HG03175 (cell line): ENCODE measurements around the gene PHACTR3.

Source experiments
- ATAC-seq: cut with Tn5 transposase; IDR thresholded peaks from one replicate; pipeline ENCODE4 v1.9.1; 2021; ENCODE audit warnings: mild to moderate bottlenecking, moderate library complexity; ENCODE audit not compliant: unreplicated experiment

The PHACTR3 gene

DNA sequence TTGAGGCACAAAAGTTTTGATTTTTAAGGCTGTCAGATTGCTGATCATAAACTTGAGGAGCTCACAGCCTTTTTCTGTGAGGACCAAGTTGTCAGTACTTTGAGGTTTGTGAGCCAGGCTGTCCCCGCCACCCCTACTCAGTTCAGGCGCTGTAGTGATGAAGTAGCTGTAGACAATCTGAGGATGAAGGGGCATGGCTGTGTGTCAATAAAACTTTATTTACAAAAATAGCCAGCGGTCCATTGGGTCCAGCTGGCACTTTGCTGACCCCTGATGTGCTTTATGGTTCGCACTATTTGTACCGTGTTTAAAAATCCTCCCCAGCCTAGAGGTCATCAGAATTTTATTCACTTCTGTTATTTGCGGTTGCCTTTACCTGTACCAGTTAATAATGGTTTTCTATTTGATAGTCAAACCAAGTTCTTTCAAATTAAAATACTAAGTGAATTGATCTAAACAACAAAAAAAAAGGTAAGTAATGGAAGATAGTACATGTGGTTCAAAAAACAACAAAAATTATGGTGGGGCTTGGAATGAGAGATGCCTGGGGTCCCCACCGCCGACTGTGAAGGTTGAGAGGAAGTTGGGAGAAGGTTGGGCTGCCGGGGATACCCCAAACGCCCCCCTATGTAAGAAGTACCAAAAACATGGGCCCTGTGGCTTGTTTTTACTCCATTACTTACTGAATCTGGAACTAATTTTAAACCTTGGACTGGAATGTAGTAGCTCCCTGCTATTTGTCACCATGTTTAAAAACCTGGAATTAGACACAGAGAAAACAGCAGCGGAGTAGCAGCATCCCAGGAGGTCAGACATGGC is 205.5 kb downstream of the PHACTR3 start:
- ATAC-seq, result no peak

GRCh38 chr20:59810449-59811187 is 206.3 kb downstream of the PHACTR3 start:
- no peak for ATAC-seq

- no peak for ATAC-seq
Observed at GRCh38 chr20:59811681-59812171, 207.4 kb downstream of the PHACTR3 start.

DNA sequence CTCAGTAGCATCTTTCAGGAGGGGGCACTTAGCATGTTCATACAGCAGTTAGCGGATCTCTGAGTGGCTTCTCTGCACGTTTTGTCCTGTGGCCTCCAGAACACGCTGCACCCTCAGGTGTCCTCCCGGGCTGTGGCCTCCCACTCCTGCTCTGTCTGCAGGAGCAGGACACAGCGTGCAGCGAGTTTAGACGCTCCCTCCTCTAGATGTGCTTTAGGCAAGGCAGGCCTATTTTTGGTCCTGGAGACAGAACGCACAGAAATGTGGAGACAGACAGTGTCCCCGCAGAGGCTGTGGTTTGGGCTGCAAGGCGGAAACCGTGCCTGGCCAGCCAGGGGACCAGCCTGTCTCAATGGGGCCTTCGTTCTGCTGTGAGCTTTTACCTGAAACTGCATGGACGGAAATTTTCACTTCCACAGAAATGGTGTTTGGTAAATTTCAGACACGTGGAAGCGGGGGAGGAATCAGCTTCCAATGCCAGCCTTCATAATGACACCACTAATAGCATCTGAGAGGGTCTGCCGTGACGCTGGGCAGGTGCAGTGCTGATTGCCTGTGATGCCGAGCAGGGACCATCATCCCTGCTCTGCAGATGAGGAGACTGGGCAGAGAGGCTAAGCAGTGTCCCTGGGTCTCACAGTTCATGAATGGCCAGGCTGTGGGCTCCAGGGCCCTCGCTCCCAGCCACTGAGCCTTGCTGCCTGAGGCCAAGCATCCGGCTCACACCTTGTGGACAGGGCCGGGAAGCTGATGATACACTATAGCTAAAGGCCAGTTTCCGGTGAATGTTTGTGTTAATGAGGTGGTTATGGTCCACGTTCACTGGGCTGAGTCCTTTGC is 208.2 kb downstream of the PHACTR3 start:
- no peak for ATAC-seq

DNA sequence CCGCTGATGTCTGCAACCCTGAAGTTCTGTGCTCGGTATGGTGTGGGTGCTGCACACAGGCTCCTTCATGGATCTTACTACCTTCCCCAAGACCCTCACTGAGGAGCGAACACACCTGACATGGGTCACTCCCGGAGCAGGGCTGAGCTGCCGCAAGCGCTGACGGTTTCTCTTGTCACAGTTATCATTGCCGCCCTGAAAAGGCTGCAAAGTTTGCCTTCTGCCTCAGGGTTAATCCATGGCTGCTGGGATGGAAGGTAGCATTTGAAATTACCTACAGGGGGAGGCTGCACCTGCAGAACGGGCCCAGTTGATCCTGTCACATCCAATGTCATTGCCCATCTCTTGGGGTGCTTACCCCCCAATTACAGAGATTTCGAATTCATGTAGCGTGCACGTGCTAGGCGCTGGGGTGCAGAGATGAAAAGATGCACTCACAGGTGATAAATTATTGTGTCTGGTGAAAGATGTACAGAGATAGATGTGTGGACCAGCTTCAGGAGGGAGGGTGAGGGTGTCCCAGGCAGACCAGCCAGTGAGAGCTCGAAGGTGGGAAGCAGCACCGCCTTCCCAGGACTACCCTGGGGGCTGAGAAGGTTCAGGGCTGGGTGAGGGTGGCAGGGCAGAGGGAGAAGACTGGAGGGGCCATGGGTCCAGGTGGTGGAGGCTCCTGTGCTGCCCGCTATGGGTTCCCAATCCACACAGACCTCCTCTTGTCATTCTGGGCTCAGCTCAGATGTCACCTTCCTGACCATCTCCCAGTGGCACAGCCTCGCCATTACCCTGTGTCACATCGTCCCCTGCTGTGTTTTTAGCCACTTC is 209.0 kb downstream of the PHACTR3 start:
- no peak for ATAC-seq

- ATAC-seq, result no peak
Observed at GRCh38 chr20:59813948-59814839, 209.9 kb downstream of the PHACTR3 start.

- ATAC-seq, result no peak
Observed at GRCh38 chr20:59814840-59815340, 210.6 kb downstream of the PHACTR3 start.

DNA sequence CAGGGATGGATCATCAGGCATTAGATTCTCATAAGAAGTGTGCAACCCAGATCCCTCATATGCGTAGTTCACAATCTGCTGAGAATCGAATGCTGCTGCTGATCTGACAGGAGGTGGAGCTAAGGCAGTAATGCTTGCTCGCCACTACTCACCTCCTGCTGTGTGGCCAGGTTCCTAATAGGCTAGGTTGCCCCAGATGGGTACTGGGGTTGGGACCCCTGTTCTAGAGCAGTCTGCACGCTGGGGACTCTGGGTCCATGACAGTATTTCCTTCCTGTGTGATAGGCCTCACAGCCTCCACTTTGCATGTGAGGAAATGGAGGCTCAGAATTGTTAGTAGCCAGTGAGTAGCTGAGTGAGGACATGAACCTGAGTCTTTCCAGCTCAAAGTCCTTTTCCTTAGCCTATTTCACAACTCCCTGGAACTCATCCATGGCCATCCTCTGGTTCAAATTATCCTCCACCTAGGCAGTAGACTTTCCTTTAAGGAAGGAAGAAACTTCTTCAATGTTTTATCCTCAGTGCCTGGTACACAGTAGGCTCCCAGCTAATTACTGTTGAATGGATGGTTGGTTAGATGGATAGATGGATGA is 211.9 kb downstream of the PHACTR3 start:
- no peak for ATAC-seq

- ATAC-seq, result no peak
Observed at GRCh38 chr20:59817406-59817805, 213.1 kb downstream of the PHACTR3 start.

- ATAC-seq, result no peak
Observed at GRCh38 chr20:59817846-59818615, 213.7 kb downstream of the PHACTR3 start.

GRCh38 chr20:59818911-59819310 is 214.6 kb downstream of the PHACTR3 start:
- no peak for ATAC-seq

GRCh38 chr20:59819496-59820203 is 215.3 kb downstream of the PHACTR3 start:
- no peak for ATAC-seq

- ATAC-seq, result no peak
Observed at GRCh38 chr20:59820204-59821041, 216.1 kb downstream of the PHACTR3 start.

- ATAC-seq, result no peak
Observed at GRCh38 chr20:59821201-59821600, 216.9 kb downstream of the PHACTR3 start.

- no peak for ATAC-seq
Observed at GRCh38 chr20:59821788-59822187, 217.4 kb downstream of the PHACTR3 start.

DNA sequence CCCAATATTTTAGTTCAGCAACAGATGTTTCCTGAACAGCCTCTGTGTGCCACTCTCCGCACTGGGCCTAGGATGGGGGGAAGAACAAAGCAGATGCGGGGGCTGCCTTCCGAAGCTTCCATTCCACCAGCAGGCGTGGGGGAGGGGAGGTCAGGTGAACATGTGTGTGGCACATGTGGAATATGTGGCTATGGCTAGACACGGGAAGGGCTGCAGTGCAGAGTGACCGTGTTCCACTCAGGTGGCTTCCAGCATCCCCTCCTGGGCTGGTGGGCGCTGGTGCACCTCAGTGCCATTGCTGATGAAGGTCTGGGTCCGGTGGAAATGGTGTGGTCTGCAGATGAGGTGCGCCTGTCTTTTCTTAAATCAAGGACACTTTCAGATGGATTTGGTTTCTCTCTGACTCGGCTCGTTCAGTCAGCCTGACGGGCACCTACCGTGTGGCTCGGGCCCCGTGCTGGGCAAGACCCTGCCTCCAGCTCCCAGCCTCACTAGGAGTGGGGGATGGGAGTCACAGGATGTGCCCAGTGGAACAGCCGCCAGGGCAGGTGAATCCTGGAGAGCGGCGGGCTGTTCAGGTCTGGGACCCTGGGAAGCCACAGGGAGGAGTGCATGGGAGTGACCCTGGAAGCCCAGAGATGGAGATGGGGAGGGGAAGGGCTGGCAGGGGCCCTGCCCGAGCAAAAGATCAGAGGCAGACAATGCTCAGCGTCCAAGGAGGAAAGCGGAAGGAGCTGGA is 218.1 kb downstream of the PHACTR3 start:
- ATAC-seq, result no peak
